Measurements from ENCODE around the gene ELOVL2.

Gene ELOVL2

DNA sequence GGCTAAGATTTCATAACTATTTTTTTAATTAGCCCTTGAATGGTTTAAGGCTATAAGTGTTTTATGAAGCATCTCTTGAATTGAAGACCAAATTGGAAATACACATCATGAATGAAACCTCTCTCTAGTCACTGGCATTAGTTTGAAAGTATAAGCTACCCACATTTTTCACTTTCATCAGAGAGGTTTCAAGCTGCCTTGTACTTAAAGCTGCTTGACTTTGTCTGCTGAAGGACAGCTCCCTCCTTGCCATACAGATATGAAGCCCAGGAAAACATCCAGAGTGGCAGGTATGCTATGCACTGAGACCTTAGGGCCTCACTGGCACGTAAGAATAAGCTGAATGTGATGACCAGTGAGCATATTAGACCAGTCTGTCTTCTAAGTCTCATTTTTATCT lies 62.7 kb downstream of the ELOVL2 start:
- Histone ChIP-seq H3K4me3 (ENCODE audit: low read length in 2 of 2) (no peak overlapping the region), H3K9ac (ENCODE audit: low read length in 2 of 2) (no peak overlapping the region), H3K9me3 (ENCODE audit: control insufficient read depth in 2 of 2, low read length in 2 of 2) (no peaks in the 10 kb centered on the region), H3K27ac (ENCODE audit: low read length) (no peak overlapping the region), H3K27me3 (ENCODE audit: control insufficient read depth in 1 of 2, insufficient read depth in 2 of 2, low read length in 2 of 2) (no peaks in the 10 kb centered on the region), H3K4me1 (ENCODE audit: control insufficient read depth, insufficient read depth, low read length) (no peaks in the 10 kb centered on the region), H3K36me3 (ENCODE audit: control insufficient read depth in 2 of 2, insufficient read depth in 2 of 2, low read length in 2 of 2) (no peaks in the 10 kb centered on the region)

DNA sequence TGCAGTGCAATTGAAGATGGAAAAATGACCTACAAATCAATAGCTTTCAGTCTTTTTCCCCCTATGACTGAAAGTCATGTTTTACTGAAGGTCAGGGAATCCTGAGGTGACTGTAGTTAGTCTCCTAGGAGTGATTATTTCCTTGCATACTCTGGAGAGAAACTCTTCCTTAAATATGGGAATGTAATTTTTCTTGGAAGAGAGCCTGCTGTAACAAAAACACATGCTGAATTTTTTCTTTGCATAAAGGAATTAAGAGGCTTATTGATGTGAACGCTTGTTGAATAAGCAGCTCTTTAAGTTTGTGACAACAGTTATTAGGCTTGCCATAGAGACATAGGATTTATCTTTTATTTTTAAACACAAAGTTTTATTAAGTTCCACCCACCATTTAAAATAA lies 64.5 kb downstream of the ELOVL2 start:
- Histone ChIP-seq H3K36me3 (ENCODE audit: control insufficient read depth in 2 of 2, insufficient read depth in 2 of 2, low read length in 2 of 2) (no peaks in the 10 kb centered on the region), H3K4me3 (ENCODE audit: low read length in 2 of 2) (no peak overlapping the region), H3K4me1 (ENCODE audit: control insufficient read depth, insufficient read depth, low read length) (no peaks in the 10 kb centered on the region), H3K9me3 (ENCODE audit: control insufficient read depth in 2 of 2, low read length in 2 of 2) (no peaks in the 10 kb centered on the region), H3K27me3 (ENCODE audit: control insufficient read depth in 1 of 2, insufficient read depth in 2 of 2, low read length in 2 of 2) (no peaks in the 10 kb centered on the region), H3K27ac (ENCODE audit: low read length) (no peak overlapping the region), H3K9ac (ENCODE audit: low read length in 2 of 2) (no peak overlapping the region)

DNA sequence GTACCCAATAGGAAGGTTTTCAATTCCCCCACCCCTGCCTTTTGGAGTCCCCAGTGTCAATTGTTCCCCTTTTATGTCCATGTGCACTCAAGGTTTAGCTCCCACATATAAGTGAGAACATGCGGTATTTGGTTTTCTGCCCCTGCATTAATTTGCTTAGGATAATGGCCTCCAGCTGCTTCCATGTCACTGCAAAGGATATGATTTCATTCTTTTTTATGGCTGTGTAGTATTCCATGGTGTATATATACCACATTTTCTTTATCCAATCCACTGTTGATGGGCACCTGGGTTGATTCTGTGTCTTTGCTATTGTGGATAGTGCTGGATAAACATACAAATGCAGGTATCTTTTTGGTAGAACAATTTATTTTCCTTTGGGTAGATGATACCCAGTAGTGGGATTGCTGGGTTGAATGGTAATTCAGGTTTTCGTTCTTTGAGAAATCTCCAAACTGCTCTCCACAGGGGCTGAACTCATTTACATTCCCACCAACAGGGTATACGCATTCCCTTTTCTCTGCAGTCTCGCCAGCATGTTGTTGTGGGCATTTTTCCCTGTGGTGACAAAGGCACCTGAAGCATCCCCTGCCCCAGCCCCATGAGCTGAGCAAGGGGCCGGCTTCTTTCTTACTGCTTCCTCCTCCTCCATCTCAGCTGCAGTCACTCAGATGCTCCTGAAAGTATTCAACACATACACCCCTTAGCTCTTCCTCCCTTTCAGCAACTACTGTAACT lies 66.7 kb downstream of the ELOVL2 start:
- Histone ChIP-seq H3K27ac (ENCODE audit: low read length) (no peak overlapping the region), H3K4me3 (ENCODE audit: low read length in 2 of 2) (no peak overlapping the region), H3K4me1 (ENCODE audit: control insufficient read depth, insufficient read depth, low read length) (no peaks in the 10 kb centered on the region), H3K9ac (ENCODE audit: low read length in 2 of 2) (no peak overlapping the region), H3K27me3 (ENCODE audit: control insufficient read depth in 1 of 2, insufficient read depth in 2 of 2, low read length in 2 of 2) (no peaks in the 10 kb centered on the region), H3K9me3 (ENCODE audit: control insufficient read depth in 2 of 2, low read length in 2 of 2) (no peaks in the 10 kb centered on the region), H3K36me3 (ENCODE audit: control insufficient read depth in 2 of 2, insufficient read depth in 2 of 2, low read length in 2 of 2) (no peaks in the 10 kb centered on the region)

DNA sequence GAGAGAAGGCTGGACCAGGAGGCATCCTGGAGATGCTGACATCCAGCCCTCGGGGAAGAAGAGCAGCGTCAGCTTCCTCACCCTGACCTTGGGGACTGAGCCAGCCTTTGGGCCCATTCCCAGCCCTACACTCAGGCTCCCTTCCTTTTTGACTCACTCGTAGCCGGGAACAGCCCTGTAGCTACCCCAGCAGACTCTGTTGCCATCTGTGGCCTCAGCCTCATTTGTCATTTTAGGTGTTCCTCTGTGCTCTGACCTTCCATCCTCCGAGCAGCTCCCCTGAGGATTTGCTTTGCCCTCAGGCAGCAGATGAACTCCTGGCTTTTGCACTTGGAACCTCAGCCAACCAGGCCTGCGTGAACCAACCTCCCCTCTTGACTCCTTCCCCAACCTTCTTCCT lies 67.5 kb downstream of the ELOVL2 start:
- H3K36me3 ChIP-seq (ENCODE audit: control insufficient read depth in 2 of 2, insufficient read depth in 2 of 2, low read length in 2 of 2), result no peaks in the 10 kb centered on the region
- H3K9me3 ChIP-seq (ENCODE audit: control insufficient read depth in 2 of 2, low read length in 2 of 2), result no peaks in the 10 kb centered on the region
- no peak overlapping the region for H3K27ac ChIP-seq (ENCODE audit: low read length)
- no peaks in the 10 kb centered on the region for H3K4me1 ChIP-seq (ENCODE audit: control insufficient read depth, insufficient read depth, low read length)
- no peak overlapping the region for H3K4me3 ChIP-seq (ENCODE audit: low read length in 2 of 2)
- H3K27me3 ChIP-seq (ENCODE audit: control insufficient read depth in 1 of 2, insufficient read depth in 2 of 2, low read length in 2 of 2), result no peaks in the 10 kb centered on the region
- H3K9ac ChIP-seq (ENCODE audit: low read length in 2 of 2), result no peak overlapping the region

DNA sequence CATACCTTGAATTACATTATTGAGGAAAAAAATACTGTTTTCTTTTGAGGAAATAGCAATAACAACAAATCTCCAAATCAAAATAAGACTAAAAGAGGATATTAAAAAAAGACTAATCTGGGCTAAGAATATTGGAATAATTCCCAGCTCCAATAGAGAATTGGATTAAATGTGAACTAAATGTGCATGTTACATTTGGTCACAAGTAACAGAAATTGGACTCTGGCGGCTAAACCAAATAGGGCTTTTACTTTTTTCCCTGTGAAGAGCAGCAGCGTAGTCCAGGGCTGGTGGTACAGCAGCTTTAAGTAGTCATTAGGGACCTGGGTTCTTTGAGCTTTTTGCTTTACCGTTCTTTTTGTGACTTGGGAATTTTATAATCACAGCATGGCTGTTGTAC lies 71.9 kb downstream of the ELOVL2 start:
- Histone ChIP-seq H3K9ac (ENCODE audit: low read length in 2 of 2) (no peak overlapping the region), H3K4me3 (ENCODE audit: low read length in 2 of 2) (no peak overlapping the region), H3K27me3 (ENCODE audit: control insufficient read depth in 1 of 2, insufficient read depth in 2 of 2, low read length in 2 of 2) (no peaks in the 10 kb centered on the region), H3K27ac (ENCODE audit: low read length) (no peak overlapping the region), H3K9me3 (ENCODE audit: control insufficient read depth in 2 of 2, low read length in 2 of 2) (peaks cover 0 to 3% of the 10 kb centered on the region in 2 donors), H3K4me1 (ENCODE audit: control insufficient read depth, insufficient read depth, low read length) (no peaks in the 10 kb centered on the region), H3K36me3 (ENCODE audit: control insufficient read depth in 2 of 2, insufficient read depth in 2 of 2, low read length in 2 of 2) (no peaks in the 10 kb centered on the region)

DNA sequence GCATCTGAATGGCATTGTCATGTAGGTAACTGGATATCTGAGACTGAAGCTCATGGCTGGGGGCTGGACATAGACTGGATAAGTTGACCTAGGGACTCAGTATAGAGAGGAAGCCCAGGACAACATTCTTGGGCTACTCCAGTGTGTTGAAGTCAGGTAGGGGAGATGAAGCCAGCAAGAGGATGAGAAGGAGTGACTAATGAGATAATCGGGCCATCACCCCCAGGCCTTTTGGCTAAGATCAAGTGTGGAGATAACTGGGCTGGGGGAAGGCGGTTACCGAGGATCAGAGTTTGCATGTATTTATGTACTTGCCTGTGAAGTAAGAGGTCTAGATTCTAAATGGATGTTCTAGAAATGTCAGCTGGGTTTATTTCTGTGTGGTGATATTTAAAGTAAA lies 73.4 kb downstream of the ELOVL2 start:
- peaks cover 0 to 3% of the 10 kb centered on the region in 2 donors for H3K9me3 ChIP-seq (ENCODE audit: control insufficient read depth in 2 of 2, low read length in 2 of 2)
- H3K36me3 ChIP-seq (ENCODE audit: control insufficient read depth in 2 of 2, insufficient read depth in 2 of 2, low read length in 2 of 2), result no peaks in the 10 kb centered on the region
- H3K27me3 ChIP-seq (ENCODE audit: control insufficient read depth in 1 of 2, insufficient read depth in 2 of 2, low read length in 2 of 2), result no peaks in the 10 kb centered on the region
- no peak overlapping the region for H3K4me3 ChIP-seq (ENCODE audit: low read length in 2 of 2)
- no peak overlapping the region for H3K27ac ChIP-seq (ENCODE audit: low read length)
- no peaks in the 10 kb centered on the region for H3K4me1 ChIP-seq (ENCODE audit: control insufficient read depth, insufficient read depth, low read length)
- no peak overlapping the region for H3K9ac ChIP-seq (ENCODE audit: low read length in 2 of 2)

DNA sequence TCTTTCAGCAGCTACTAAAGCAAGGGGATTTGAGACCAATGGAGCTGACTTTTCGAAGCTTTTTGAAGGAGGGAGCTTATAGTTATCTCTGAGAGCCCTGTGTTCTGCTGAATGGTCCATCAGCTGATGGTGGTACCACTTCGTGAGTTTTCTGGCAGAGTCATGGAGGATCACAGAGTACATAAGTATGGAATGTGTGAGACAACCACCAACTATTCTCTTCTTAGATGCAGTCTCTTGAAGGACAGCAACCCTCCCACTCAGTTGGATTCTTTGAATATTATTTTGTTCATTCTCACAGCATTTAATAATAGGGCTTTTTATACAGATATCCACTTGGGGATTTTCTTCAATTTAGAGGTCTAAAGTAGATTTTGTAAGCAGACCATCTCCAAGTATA lies 75.3 kb downstream of the ELOVL2 start:
- Histone ChIP-seq H3K36me3 (ENCODE audit: control insufficient read depth in 2 of 2, insufficient read depth in 2 of 2, low read length in 2 of 2) (no peaks in the 10 kb centered on the region), H3K9me3 (ENCODE audit: control insufficient read depth in 2 of 2, low read length in 2 of 2) (peaks cover 0 to 3% of the 10 kb centered on the region in 2 donors), H3K27me3 (ENCODE audit: control insufficient read depth in 1 of 2, insufficient read depth in 2 of 2, low read length in 2 of 2) (no peaks in the 10 kb centered on the region), H3K4me3 (ENCODE audit: low read length in 2 of 2) (no peak overlapping the region), H3K27ac (ENCODE audit: low read length) (no peak overlapping the region), H3K4me1 (ENCODE audit: control insufficient read depth, insufficient read depth, low read length) (no peaks in the 10 kb centered on the region), H3K9ac (ENCODE audit: low read length in 2 of 2) (no peak overlapping the region)

DNA sequence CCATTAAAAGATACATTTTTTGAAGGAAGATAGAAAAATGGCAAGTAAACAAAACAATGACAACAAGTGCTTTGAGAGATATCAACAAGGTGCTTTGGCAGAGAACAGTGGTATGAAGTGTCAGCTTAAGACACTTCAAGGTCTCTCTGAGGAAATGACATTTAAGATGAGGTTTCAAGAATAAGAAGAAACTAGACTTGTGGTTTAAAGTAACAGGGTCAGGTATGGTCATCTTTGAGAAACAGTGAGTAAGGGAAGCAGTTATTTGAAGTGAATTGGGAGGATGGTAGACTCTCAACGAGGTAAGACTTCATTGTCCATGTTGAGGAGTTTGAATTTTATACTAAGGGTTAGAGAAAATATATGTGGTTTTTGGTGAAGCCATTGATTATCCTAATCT lies 79.4 kb downstream of the ELOVL2 start:
- Histone ChIP-seq H3K4me3 (ENCODE audit: low read length in 2 of 2) (no peak overlapping the region), H3K9ac (ENCODE audit: low read length in 2 of 2) (no peak overlapping the region), H3K27ac (ENCODE audit: low read length) (no peak overlapping the region), H3K4me1 (ENCODE audit: control insufficient read depth, insufficient read depth, low read length) (no peaks in the 10 kb centered on the region), H3K36me3 (ENCODE audit: control insufficient read depth in 2 of 2, insufficient read depth in 2 of 2, low read length in 2 of 2) (no peaks in the 10 kb centered on the region), H3K27me3 (ENCODE audit: control insufficient read depth in 1 of 2, insufficient read depth in 2 of 2, low read length in 2 of 2) (no peaks in the 10 kb centered on the region), H3K9me3 (ENCODE audit: control insufficient read depth in 2 of 2, low read length in 2 of 2) (peaks cover 0 to 3% of the 10 kb centered on the region in 2 donors)

DNA sequence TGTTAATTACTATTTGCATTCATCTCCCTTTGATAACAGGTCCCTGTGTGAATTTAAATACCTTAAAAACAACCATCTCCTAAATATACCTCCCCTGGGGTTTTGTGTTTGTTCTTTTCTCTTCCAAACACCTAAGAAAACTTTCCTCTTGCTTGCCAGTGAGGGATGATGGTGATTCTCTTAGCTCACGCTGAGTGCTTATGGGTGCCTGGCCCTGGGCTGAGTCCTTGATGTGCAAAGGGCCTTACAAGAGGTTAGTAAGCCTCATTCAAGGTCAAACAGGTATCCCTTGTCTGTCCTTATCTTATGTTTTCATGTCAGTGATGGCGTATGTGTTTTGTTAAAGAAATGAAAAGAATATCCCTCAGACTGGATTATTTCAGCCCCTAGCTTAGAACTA lies 81.0 kb downstream of the ELOVL2 start:
- H3K9me3 ChIP-seq (ENCODE audit: control insufficient read depth in 2 of 2, low read length in 2 of 2), result peaks cover 0 to 3% of the 10 kb centered on the region in 2 donors
- H3K27me3 ChIP-seq (ENCODE audit: control insufficient read depth in 1 of 2, insufficient read depth in 2 of 2, low read length in 2 of 2), result no peaks in the 10 kb centered on the region
- no peaks in the 10 kb centered on the region for H3K4me1 ChIP-seq (ENCODE audit: control insufficient read depth, insufficient read depth, low read length)
- H3K4me3 ChIP-seq (ENCODE audit: low read length in 2 of 2), result no peak overlapping the region
- no peaks in the 10 kb centered on the region for H3K36me3 ChIP-seq (ENCODE audit: control insufficient read depth in 2 of 2, insufficient read depth in 2 of 2, low read length in 2 of 2)
- H3K9ac ChIP-seq (ENCODE audit: low read length in 2 of 2), result no peak overlapping the region
- no peak overlapping the region for H3K27ac ChIP-seq (ENCODE audit: low read length)

DNA sequence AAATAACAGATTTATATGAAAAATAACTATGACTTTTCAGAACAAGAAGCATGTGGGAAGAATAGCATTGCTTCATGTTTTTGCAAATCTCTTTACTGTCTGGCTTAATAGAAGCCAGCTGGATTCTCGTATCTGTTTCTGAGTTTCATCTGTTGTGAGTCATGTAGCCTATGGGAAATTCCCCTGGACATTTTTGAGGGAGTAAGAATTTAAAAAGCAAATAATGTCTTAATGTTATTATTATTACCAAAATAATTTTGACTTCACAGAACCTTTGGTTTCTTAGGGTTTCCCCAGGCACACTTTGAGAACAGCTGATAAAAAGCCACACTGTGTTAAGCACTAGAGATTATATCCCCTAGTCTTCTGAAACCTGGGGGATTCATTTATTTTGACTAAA lies 81.4 kb downstream of the ELOVL2 start:
- Histone ChIP-seq H3K27me3 (ENCODE audit: control insufficient read depth in 1 of 2, insufficient read depth in 2 of 2, low read length in 2 of 2) (no peaks in the 10 kb centered on the region), H3K36me3 (ENCODE audit: control insufficient read depth in 2 of 2, insufficient read depth in 2 of 2, low read length in 2 of 2) (no peaks in the 10 kb centered on the region), H3K27ac (ENCODE audit: low read length) (no peak overlapping the region), H3K4me1 (ENCODE audit: control insufficient read depth, insufficient read depth, low read length) (no peaks in the 10 kb centered on the region), H3K9ac (ENCODE audit: low read length in 2 of 2) (no peak overlapping the region), H3K4me3 (ENCODE audit: low read length in 2 of 2) (no peak overlapping the region), H3K9me3 (ENCODE audit: control insufficient read depth in 2 of 2, low read length in 2 of 2) (no peaks in the 10 kb centered on the region)

DNA sequence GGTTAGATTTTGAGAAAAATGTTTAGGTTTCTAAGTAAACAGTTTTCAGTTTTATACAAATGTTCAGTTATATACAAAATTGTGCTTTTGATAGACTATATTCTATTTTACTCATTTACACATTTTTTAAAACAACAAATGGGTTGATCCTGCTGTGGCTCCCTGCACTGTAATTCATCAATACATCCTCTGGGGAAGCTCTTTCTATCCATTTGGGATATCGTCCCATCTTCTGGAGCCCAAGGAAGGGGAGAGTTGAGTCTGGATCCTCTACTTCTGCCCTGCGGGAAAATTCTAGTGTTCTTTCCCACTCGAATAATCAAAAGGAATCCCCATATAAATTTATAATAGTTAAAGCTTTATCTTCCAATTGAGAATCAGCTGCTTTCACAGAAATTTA lies 82.3 kb downstream of the ELOVL2 start:
- Histone ChIP-seq H3K27ac (ENCODE audit: low read length) (no peak overlapping the region), H3K27me3 (ENCODE audit: control insufficient read depth in 1 of 2, insufficient read depth in 2 of 2, low read length in 2 of 2) (no peaks in the 10 kb centered on the region), H3K4me1 (ENCODE audit: control insufficient read depth, insufficient read depth, low read length) (no peaks in the 10 kb centered on the region), H3K9ac (ENCODE audit: low read length in 2 of 2) (no peak overlapping the region), H3K9me3 (ENCODE audit: control insufficient read depth in 2 of 2, low read length in 2 of 2) (no peaks in the 10 kb centered on the region), H3K4me3 (ENCODE audit: low read length in 2 of 2) (no peak overlapping the region), H3K36me3 (ENCODE audit: control insufficient read depth in 2 of 2, insufficient read depth in 2 of 2, low read length in 2 of 2) (no peaks in the 10 kb centered on the region)
